Testis (tissue), 2 donors: ENCODE results near the gene SETDB2.

Source experiments
- CTCF ChIP-seq, 3 experiments: fragments of 450-650 bp in 2 of 3; fragments of 200-600 bp in 1 of 3; sonication (generic) in 1 of 3; IDR thresholded peaks; one replicate each; pipeline ENCODE4 v1.5.1; 2016 to 2019; ENCODE audit warnings: antibody characterized with exemption in 3 of 3, mild to moderate bottlenecking in 2 of 3, moderate library complexity in 1 of 3
- POLR2A ChIP-seq: fragments of 450-650 bp; IDR thresholded peaks from one replicate; pipeline ENCODE4 v1.6.1; 2017; ENCODE audit warnings: antibody characterized with exemption, mild to moderate bottlenecking, moderate library complexity

- TF ChIP-seq POLR2A (no peak), CTCF (IDR thresholded peaks at IDR 0.05) (no peak)
Measured at GRCh38 chr13:49407936-49408335, 36.1 kb upstream of the SETDB2 start.
